NCI-H2227 (cell line): Measurements from ENCODE around the gene RTTN.
"Not testable (repeated sequence)": the region's sequence is repeated elsewhere in the genome, so short reads cannot be mapped to it uniquely, and the experiment has no call there.

Source experiments
- DNase-seq: peaks from one replicate; lab custom pipeline; 2025; ENCODE audit not compliant: unreplicated experiment; lab: John Stamatoyannopoulos, UW

Gene RTTN

DNA sequence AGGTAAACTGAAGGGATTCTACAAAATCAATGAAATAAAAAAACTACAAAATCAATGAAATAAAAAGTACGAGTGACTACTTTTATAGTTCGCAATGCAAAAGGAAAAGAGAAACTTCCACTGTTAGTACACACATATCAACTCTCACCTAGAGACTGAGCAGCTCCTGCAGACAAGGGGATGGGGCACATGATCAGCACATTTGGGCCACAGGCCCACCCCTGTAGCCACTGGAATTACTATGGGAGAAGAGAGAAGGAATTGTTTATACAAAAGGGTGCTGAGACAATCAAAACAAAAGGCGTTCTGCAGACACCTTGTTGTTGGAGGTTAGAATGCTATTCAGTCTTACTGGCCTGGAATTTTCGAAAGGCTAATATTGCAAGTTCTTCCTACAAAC is 223.1 kb downstream of the RTTN start:
- DNase-seq: no peak

DNA sequence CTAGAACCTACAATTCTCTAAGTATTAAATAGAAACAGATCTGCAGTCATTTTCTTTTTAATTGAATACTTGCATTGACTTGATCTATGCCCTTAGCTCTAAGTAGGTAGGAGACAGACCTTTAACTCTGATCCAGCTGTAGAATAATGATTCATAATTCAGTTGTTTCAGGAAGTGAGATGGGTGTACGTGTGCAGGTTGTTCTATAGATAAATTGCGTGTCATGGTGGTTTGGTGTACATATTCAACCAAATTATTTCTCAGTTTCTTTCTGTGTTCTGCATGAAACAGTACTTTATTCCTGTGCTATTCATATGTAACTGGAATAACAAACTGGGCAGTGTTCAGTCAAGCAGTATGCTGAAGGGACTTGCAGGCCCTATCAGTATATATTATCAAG is 223.5 kb downstream of the RTTN start:
- DNase-seq: no peak

DNA sequence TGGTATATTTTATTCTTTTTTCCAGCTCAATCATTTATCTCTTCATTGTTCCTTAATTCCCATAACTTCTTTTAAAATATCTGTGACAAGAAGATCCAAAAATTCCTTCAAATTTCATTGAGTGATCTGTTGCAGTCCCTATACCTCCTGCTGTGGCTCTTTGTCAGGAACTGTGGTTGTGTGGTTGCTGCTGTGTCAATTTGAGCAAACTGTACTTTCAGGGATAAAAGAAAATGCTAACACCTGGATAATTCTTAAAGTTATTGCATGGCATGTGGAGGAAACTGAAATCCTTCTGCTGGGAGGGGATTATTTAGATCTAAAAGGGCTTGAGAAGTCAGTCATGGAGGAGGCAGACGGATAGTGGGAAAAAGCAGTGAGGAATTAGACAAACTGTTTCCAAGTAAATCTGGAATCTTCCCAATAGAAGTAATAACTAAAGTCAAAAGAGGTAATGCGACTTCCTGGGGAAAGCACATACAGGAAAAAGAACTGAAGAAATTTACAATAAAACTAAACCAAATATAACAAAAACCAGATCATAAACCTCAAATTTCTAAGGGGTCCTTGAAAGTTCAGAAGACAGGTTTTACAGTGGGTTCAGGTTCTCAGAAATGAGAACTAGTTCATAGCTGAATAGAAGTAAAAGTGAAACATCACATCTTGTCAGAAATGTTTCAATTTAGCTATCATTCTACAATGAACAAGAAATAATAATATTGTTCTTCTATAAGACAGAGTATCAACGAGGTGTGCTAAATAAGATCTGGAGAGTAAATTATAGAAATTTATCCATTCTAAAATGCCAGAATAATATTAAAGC is 224.3 kb downstream of the RTTN start:
- no peak for DNase-seq

DNA sequence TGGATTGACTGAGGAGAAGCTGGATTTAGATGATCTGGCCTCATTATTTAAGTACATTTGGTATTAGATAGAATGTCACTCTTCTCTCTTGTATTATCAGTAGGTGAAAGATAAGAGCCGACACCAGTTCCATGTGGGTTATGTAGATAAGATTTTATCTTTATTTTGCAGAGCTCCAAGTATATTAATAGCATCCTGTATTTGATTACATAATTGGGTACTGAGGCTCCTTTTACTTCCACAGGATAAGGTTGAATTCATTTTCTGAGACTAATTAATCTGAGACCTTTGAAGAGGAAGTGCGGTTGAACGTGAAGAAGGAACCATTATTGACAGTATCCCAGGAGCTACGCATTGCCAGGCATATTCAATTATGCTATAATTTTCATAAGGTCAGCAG is 225.0 kb downstream of the RTTN start:
- DNase-seq: no peak

DNA sequence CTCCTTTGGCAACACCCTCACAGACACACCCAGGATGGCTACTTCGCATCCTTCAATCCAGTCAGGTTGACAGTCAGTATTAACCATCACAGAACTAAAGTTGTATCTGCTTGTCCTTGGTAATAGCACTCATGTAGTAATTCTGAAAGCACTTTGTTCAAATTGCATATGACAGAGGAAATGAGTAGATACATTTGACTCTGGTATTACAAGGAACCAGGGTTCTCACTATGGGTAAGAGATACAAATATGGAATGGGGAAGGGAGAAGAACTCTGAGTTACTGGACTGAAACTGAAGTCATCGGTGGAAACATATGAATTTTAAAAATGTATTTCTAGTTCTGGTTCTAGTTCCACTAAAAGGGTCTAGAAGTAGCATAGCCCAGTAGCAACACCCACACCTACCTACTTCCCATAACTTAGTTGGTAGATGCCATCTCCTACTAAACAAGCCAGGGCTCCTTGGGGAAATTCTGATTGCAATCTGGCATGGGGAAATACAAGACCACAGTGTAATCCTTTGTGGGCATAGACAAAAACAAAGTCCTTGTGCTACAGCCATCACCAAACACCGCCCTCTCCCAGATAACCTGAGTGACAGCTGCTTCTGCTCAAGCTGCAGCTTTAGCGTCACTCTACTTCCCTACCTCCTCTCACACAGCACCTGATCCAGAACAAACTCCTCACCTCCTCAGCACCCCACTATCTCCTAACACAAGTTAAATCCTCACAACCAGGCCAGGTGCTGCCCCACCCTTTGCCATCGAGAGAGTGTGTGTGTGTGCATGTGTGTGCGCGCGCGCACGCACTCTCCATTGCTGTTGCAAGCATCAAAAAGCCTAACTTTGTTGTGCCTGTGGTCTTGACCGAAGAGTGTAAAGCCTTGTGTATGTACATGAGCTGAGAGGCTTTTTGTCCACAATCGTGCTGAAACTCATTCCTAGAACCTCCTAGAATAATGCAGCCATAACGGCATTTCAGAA is 226.5 kb downstream of the RTTN start:
- no peak for DNase-seq

DNA sequence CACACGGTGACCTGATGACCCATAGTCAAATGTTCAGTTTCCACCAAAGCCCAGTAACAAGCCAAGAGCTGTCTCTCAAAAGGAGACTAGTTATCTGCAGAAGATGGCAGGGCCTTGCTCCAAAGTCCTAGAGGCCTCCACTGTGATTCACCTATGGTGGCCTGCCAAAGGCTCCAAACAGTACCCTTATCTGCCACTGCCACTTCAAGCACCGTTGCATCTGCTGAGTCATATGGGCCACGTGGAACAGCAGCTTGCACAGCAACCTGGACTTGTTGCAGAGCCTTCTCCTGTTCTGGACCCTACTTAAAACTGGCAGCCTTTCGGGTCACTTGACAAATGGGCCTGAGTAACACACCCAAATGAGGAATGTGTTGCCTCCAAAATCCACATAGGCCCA is 230.2 kb downstream of the RTTN start:
- not testable (repeated sequence) for DNase-seq

DNA sequence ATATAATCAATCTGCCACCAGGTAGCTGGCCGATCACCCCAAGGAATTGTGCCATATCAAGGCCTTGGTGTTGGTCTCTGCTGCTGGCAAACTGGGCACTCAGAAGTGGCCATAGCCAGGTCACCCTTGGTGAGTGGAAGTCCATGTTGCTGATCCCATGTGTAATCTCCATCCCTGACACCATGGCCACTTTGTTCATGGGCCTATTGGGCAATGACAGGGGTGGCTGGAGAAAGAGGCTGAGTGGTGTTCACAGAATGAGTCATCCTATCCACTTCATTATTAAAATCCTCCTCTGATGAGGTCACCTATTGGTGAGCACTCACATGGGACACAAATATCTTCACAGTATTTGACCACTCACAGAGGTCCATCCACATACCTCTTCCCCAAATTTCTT is 231.1 kb downstream of the RTTN start:
- no peak for DNase-seq

DNA sequence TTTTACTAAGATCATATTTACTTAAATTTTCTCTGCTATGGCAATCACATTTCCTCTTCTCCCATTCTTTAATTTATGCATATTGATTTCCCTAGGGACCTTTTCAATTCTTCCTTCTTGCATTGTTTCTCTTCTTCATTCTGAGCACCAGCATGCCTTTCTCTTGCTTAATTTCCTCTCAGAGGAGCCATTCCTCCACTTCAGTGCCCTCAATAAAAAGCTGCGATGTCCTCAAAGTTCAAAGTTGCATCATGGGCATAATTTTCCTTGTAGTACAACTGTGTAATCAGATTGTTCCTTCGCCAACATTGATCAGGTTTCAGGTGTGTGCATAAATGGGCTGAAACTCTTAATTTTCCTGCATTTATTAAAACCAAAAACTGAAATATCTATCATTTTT is 236.0 kb downstream of the RTTN start:
- DNase-seq: no peak

DNA sequence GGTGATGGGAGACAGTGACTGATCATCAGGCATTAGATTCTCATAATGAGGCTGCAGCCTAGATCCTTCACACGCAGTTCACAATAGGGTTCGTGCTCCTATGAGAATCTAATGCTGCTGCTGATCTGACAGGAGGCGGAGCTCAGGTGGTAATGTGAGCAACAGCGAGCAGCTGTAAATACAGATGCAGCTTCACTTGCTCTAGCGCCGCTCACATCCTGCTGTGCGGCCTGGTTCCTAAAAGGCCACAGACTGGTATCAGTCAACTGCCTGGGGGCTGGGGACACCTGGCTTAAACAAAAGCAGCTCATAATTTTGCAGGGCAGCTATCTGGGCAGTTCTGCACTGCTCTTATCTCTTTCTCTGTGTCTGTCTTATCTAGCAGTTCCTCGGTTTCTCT is 237.4 kb downstream of the RTTN start:
- DNase-seq: no peak

DNA sequence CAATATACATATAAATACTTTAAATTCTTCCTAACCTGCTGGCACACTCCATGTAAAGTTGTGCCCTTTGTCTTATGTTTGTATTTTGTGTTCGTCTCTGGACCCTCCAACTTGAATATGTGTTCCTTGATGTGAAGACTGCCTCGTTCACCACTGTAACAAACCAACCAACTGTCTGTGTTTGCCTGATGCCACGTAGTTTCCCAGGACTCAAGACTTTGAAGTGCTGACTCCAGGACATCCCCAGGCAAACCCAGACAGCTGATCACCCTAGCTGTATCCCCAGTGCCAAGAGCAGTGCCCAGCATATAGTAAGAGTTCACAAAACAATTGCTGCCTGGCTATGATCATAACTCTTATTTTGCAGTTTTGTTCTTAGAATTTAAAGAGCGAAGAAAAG is 242.3 kb downstream of the RTTN start:
- no peak for DNase-seq

DNA sequence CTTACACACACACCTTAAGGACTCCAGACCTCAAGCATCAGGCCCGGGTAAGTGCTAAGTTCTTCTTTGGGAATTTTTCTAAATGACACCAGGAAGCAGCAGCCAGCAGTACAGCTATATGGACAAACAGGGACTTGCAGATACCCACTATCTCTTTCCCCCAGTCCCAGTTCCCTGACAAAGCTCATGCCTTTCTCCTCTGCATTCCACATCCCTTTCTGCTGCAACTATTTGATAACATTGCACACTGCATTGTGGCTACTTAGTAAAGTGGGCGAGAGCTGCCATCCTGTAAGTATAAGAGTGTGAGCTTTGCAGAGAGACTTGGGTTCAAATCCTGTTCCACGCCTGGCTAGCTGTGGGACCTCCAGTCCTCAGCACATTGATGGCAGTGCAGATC is 243.8 kb downstream of the RTTN start:
- no peak for DNase-seq

DNA sequence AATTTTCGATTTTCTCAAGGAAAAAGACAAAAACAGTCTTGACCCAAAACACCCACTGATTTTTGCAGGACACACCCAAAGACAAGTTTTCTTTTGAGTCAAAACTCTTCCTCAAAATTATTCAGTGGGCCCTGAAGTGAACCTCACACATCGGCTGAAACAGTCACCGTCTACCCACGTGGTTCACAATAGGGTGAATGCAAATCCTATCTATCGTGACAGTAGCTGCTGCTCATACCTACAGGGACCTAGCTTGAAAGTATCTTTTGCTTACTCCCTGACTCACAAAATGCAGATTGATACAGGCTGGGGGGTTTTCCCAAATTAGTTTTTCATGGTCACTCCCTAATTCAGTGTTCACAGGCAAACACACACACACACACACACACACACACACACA is 247.1 kb downstream of the RTTN start:
- no peak for DNase-seq

DNA sequence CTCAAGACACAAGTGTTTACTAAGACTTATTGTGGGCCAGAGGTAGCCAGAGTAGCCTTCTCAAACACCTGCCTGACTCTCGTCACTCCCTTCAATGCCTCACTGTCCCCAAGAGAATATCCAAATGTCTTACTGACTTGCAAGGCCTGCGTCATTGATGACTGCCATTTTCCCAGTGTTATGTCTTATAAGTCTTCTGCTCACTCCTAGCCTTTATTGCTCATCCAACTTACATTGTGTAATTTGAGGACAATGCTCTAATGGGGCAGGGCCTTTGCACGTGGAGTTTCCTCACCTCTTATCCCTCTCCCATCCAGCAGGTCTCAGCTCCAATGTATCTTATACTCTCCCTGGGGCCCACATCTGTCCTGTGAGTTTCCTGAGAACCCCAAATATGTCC is 247.7 kb downstream of the RTTN start:
- no peak for DNase-seq

DNA sequence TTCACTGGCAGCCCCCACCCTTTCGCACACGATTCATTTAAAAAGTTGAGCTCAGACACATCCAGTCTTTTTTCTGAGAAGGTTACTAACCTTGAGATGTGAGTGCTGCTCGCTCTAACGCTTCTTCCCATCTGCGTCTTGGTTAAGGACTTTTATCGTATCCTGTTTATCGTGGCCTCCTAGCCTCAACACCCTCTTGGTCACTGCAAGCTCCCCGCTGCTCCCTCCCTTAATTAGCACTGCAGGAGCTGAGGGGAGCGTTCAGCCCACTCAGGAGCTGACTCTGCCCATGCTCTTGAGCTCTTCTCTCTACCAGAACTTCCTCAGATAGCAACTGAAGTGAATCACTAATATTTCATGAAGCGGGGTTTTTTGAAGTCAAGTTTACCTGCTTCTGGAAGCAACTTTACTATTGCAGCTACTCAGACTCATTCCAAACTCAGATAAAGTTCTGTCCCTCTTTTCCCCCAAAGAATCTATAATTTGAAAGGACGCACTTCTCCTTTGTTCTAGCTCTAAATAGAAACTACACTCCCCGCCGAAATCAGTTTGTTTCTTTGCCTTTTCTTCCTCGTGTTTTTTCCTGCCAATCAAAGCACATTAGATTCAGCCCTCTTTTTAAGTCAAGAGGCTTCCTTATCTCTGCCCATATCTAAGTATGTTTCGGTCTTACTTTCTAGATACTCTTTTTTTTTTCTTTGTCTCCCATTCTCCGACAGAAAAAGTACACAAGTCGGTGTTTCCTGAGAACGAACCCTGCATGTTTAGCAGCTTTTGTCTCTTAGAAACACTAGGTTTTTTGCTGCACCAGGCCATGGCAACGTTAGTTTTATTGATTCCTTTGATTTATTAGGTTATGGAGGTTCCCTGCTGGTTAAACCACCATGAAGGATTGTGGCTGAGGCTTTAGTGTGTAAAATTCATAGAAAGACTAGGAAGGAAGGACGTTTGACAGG is 248.5 kb downstream of the RTTN start:
- no peak for DNase-seq

DNA sequence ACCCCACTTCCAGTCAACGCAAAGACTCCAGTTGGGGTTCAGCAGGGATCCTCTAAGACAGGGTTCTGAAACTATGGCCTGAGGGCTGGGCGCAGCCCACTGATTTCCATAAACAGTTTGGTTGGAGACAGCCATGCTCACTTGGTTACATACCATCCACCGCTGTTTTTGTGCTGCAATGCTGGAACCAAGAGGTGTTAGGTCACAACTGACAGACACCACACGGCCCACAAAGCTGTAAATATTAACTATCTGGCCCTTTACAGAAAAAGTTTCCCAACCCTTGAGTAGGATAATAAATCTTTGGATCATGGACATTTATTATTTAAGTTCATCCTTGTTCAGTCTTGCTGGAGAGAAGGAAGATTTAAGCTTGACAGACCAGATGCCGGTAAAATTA is 249.4 kb downstream of the RTTN start:
- DNase-seq: no peak

DNA sequence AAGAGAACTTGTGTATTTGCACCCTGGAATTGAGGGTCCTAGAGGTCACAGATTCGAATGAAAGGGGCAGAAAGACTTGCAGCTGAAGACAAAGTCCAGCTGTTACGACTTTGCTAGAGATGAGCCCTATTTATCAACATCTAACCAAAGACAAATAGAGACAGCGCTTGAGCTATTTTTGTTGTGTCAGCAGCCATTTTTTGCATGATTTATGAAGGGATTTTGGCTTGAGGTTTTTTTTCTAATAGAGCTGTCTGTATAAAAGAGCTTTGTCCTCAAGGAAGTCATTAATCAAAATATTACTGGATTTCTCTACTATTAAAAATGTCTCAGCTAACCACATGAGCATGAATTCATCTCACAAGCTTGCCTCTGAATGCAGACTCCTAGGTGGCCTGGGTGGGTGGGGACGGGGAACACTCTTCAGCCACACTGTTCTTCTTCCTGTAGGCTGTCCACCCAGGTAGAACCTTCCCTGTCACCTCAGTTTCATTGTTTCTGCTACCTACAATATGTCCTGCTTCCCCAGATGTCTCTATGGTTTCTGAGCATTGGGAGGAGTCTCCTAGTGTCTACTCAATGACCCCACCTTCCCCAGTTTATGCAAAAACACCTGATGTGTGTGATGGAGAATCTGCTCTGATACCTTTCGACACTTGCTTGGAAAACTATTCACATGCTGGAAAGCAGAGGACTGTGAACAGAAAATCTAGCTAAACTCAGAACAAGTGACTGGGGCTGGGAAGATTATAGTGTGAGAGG is 250.6 kb downstream of the RTTN start:
- no peak for DNase-seq

DNA sequence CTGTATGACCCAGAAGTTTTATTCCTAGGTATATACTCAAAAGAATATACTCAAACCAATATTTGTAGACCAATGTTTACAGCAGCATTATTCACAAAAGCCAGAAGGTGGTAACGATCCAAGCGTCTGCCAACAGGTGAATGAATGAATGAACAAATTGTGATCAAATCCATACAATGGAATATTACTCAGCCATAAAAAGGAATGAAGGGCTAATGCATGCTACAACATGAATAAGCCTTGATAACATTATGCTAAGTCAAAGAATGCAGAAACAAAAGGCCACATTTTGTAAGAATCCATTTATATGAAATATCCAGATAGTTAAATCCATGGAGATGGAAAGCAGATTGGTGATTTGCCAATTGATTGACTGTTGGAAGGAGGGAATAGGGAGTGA is 252.3 kb downstream of the RTTN start:
- DNase-seq: no peak
